Activated gamma-delta T cell (primary cell): Measurements from ENCODE around the gene KPNA6.
"Not testable (repeated sequence)": the region's sequence is repeated elsewhere in the genome, so short reads cannot be mapped to it uniquely, and the experiment has no call there.

Source experiments
- DNase-seq: peaks from one replicate; lab custom pipeline; 2025; lab: John Stamatoyannopoulos, UW

The KPNA6 gene

DNA sequence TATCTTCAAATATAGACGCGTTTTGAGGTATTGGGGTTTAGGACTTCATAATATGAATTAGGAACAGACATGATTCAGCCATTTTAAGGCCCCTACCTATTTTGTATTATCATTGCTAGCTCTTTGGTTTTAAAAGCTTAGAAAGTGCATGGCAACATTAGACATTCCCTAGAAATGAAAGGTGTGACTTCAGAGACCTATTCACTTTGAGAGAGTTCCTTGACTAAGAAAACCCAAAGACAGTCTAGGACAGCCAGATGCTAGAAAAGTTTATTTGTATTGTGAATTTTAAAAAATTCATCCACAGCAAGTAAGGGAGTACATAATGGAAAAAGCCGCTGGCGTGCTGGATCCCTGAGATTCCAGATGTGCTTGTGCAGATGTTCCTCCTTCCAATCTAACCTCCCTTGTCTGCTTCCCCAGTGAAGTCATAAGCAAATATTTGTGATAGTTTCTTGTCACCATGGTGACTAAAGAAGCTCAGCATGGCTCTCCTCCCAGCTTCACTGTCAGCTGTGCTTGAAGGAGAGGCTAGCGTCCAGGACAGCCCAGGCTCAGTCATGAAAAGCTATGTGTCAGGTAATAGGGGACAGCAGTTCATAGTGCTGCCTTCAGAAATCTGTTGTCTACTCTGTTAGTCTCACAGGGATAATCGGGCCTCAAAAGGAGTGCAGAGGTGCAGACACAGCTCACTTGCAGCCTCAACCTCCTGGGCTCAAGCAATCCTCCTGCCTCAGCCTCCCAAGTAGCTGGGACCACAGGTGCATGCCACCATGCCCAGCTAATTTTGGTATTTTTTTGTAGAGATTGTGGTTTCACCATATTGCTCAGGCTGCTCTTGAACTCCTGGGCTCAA is 34.8 kb downstream of the KPNA6 start:
- DNase-seq = no peak

- not testable (repeated sequence) for DNase-seq
These were observed 35.4 kb downstream of the KPNA6 start for GRCh38 chr1:32143302-32143695.

DNA sequence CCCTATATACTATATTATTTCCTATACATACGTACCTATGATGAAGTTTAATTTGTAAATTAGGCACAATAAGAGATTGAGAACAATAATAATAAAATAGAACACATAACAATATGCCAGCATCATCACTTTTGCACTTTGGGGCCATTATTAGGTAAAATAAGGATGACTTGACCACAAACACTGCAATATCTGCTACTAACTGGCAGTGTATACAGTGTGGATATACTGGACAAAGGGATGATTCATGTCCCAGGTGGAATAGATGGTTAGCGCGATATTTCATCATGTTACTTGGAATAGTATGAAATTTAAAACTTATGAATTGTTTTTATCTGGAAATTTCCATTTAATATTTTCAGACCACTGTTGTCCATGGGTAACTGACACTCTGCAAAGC is 36.2 kb downstream of the KPNA6 start:
- no peak for DNase-seq

GRCh38 chr1:32147799-32148198 is 39.9 kb downstream of the KPNA6 start:
- not testable (repeated sequence) for DNase-seq

DNA sequence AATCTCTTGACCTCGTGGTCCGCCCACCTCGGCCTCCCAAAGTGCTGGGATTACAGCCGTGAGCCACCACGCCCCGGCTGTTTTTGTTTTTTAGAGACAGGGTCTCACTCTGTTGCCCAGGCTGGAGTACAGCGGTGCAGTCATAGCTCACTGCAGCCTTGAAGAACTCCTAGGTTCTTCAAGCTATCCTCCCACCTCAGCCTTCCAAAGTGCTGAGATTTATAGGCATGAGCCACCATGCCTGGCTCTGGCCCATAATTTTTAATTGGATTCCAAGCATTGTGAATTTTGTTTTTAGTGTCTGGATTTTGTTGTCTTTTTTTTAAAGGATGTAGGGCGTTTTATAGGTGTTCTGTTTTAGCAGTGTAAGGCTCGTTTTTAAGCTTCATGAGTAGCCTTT is 43.0 kb downstream of the KPNA6 start:
- DNase-seq = no peak

- DNase-seq = no peak
These were observed 43.5 kb downstream of the KPNA6 start for GRCh38 chr1:32151319-32151787.

- no peak for DNase-seq
These were observed 51.3 kb downstream of the KPNA6 start for GRCh38 chr1:32159189-32159588.

DNA sequence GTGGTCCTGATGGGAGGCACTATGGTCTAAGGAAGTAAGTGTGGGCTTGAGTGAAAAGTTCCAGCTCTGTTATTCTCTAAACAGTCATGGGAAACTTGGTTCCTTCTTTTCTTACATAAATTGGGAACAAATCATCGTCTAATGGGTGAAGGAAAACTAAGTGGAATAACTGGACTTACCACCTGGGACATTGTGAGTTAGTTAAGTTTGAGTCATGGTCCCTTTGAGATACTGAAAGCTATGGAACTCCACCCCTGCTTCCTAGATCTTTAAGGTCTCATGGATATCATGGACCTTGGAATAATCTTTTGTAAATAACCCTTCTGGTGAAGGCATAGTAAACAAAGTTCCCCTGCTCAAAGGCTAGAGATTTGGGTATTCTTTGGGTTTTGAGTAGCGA is 55.5 kb downstream of the KPNA6 start:
- no peak for DNase-seq

GRCh38 chr1:32165633-32166032 is 57.8 kb downstream of the KPNA6 start:
- DNase-seq = not testable (repeated sequence)

- DNase-seq = no peak
These were observed 63.1 kb downstream of the KPNA6 start for GRCh38 chr1:32170991-32171390.

GRCh38 chr1:32172621-32173245 is 64.9 kb downstream of the KPNA6 start:
- no peak for DNase-seq

- DNase-seq = no peak
These were observed 70.7 kb downstream of the KPNA6 start for GRCh38 chr1:32178380-32179192.

DNA sequence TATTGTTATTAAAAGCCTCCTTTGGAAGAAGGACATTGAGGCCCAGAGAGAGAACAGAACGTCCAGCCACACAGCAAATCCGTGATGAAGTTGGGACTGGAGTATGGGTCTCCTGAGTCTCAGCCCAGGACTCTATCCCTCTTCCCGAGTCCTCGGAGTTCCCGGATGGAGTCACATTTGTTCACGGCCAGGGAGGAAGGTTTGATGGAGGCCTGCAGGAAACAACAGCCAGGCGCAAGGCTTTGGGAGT is 71.3 kb downstream of the KPNA6 start:
- DNase-seq = no peak

- peak; percentile 85 for DNase-seq
These were observed 71.8 kb downstream of the KPNA6 start, which contains the start of gene TXLNA for GRCh38 chr1:32179443-32180185. TSS of gene TXLNA (plus strand) at chr1:32179675. CDS start at chr1:32180346, 671 bp downstream.

- DNase-seq = peak; percentile 19
These were observed 72.6 kb downstream of the KPNA6 start for GRCh38 chr1:32180186-32181060.

GRCh38 chr1:32181065-32181464 is 73.2 kb downstream of the KPNA6 start:
- DNase-seq = no peak

DNA sequence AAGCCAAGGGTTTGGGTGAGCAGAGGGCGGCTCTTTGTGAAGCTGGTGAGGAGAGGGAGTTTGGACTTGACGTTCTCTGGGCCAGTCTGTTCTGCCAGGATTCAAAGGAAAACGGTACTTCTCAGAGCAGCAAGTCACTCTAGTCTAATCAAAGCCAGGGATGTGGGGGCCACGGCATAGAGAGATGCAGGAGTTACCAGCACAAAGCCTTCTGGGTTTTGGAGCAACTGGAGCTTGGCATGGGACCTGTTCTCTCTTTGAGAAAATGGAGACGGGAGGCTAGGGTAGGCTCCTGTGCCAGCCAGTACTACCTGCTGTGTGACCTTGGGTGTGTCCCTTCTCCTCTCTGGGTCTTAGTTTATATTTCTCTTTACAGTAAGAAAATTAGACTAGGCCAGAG is 73.7 kb downstream of the KPNA6 start:
- DNase-seq = no peak

DNA sequence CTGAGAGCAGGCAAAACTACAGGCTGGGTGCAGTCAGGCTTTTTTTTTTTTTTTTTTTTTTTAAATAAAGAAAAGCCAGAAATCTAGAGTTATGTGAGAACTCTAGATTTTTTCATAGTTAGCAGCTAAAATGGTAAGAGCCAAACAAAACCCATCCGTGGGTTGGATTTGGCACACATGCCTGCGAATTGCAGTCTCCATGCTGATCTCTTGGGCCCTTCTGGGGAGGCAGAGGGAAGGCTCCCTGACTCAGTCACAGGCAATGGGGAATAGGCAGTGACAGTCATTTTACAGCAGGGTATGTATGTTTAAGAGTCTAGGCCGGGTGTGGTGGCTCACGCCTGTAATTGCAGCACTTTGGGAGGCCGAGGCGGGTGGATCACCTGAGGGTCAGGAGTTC is 74.2 kb downstream of the KPNA6 start:
- DNase-seq = no peak

DNA sequence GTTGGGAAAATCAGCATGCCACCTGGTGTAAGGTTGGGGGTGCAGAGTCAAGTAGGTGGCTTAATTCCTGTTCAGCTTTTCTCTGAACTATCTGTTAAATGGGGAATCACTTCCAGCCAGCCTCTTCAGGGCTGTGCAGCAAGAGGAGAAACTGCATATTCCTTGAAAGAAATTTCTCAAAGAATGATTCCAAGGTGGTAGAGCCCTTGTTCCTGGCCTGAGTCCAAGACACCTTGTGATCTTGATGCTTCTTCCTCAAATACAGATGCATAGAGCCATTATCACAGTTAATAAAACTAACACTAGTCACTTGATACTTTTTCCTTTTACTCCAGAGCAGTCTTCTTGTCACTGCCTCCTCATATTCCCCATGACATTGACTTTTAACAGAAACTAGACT is 76.8 kb downstream of the KPNA6 start:
- no peak for DNase-seq

- DNase-seq = no peak
These were observed 78.2 kb downstream of the KPNA6 start for GRCh38 chr1:32186077-32186476.

GRCh38 chr1:32186491-32186890 is 78.6 kb downstream of the KPNA6 start:
- no peak for DNase-seq
